Activated B cell treated with CpG ODN at 0.5 μM for 24 hours (primary cell): ENCODE data around the gene XPO5. TPM values are rescaled to one million over a fixed set of nuclear protein-coding genes. Genes with fewer than 3 reads are reported as not detected.

Source experiments
- ATAC-seq: fragments of 200-7000 bp; cut with Tn5 transposase; one replicate; pipeline ENCODE4 v1.10.0; 2021; ENCODE audit warnings: low read depth, mild to moderate bottlenecking, moderate library complexity
- CTCF ChIA-PET: fragments of 350-600 bp; sonication (Branson Sonifier 250); formaldehyde crosslinking; loops from one replicate; lab custom pipeline; 2021; ENCODE audit warnings: antibody characterized with exemption; lab: Charles Lee
- POLR2A ChIA-PET: fragments of 350-600 bp; sonication (Branson Sonifier 250); formaldehyde crosslinking; loops from one replicate; lab custom pipeline; 2021; ENCODE audit warnings: antibody characterized with exemption; lab: Charles Lee
- DNase-seq: peaks from one replicate; pipeline ENCODE4 v3.0.0; 2022
- H3K27ac Mint-ChIP-seq: one replicate; pipeline ENCODE4 v1.8.0; 2020; ENCODE audit warnings: mixed read lengths
- H3K27me3 Mint-ChIP-seq: one replicate; pipeline ENCODE4 v1.8.0; 2021; ENCODE audit warnings: mixed read lengths
- H3K36me3 Mint-ChIP-seq: one replicate; pipeline ENCODE4 v1.8.0; 2021; ENCODE audit warnings: low read depth, mixed read lengths
- H3K4me1 Mint-ChIP-seq: one replicate; pipeline ENCODE4 v1.8.0; 2021; ENCODE audit warnings: mixed read lengths
- H3K4me3 Mint-ChIP-seq: one replicate; pipeline ENCODE4 v1.8.0; 2020; ENCODE audit warnings: mild to moderate bottlenecking, mixed read lengths
- H3K9me3 Mint-ChIP-seq: one replicate; pipeline ENCODE4 v1.8.0; 2020; ENCODE audit warnings: mixed read lengths
- intact Hi-C: fragments of 100-400 bp; cut with micrococcal nuclease; formaldehyde crosslinking; loops from one replicate; pipeline ENCODE4 v1.15.1; 2024
- total RNA-seq: library from RNA; stranded (reverse); gene quantifications from 2 replicates; pipeline ENCODE4 v1.2.3, GENCODE V29; 2022
- TF ChIP-seq, protein P1 (sequence below): fragments of 200-600 bp; IDR thresholded peaks from one replicate; pipeline ENCODE4 v1.8.0; 2022; ENCODE audit warnings: antibody characterized with exemption, mild to moderate bottlenecking

The XPO5 gene
- total RNA-seq, 1 donor from 2014 or later: 59.4 TPM

GRCh38 chr6:43489277-43490072, 86.4 kb downstream of the XPO5 start:
- H3K27ac Mint-ChIP-seq: no peak overlapping the region
- intact Hi-C loops: no loop called here
- no peak overlapping the region for H3K4me3 Mint-ChIP-seq
- DNase-seq: no peak
- CTCF ChIA-PET: interaction anchor here (0.9 to 2.0 kb wide), 2 partner anchors 14 to 17 kb away, joined by 3 to 7 read pairs; no protein-coding TSS in a partner anchor
- no peak for ATAC-seq
- TF ChIP-seq, protein P1, sequence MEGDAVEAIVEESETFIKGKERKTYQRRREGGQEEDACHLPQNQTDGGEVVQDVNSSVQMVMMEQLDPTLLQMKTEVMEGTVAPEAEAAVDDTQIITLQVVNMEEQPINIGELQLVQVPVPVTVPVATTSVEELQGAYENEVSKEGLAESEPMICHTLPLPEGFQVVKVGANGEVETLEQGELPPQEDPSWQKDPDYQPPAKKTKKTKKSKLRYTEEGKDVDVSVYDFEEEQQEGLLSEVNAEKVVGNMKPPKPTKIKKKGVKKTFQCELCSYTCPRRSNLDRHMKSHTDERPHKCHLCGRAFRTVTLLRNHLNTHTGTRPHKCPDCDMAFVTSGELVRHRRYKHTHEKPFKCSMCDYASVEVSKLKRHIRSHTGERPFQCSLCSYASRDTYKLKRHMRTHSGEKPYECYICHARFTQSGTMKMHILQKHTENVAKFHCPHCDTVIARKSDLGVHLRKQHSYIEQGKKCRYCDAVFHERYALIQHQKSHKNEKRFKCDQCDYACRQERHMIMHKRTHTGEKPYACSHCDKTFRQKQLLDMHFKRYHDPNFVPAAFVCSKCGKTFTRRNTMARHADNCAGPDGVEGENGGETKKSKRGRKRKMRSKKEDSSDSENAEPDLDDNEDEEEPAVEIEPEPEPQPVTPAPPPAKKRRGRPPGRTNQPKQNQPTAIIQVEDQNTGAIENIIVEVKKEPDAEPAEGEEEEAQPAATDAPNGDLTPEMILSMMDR: no peak
- H3K9me3 Mint-ChIP-seq: no peaks in the 10 kb centered on the region
- peaks cover 2% of the 10 kb centered on the region for H3K4me1 Mint-ChIP-seq
- H3K27me3 Mint-ChIP-seq: no peaks in the 10 kb centered on the region
- POLR2A ChIA-PET: interaction anchor here (1.9 kb wide), 1 partner anchor 12 kb away, joined by 5 read pairs; the partner anchor contains the start of gene TJAP1
- H3K36me3 Mint-ChIP-seq: peaks cover 46% of the 10 kb centered on the region

DNA sequence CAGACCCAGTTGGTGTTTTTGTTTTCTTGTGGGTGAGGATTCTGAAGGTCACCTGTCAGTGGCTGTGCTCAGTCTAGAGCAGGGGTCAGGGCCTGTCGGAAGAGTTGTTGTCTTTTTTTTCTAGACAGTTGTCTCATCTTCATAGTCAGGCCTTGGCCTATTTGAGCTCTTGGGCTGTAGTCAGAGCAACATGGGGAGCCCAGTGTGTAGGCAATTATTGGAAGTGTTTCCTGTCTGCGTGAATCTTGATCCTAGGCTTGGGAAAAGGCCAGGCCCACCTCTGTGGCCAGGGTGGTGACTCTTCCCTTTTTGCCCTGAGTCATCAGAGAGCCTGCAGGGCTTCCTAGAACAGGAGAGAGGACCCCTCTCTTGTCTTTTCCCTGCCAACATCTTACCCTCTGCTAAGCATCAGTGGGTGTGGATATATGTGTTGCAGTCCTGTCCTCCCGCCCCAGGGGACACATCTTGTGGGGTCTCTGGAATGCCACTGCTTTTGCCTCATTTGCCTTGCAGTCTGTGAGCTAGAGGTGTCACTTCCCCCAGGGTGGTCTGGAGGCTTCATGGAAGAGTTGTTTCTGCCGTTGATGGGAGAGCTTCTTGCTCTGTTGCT, 87.1 kb downstream of the XPO5 start:
- Mint-ChIP-seq H3K4me3 (no peak overlapping the region), H3K36me3 (peaks cover 43% of the 10 kb centered on the region), H3K27me3 (no peaks in the 10 kb centered on the region), H3K27ac (no peak overlapping the region), H3K9me3 (no peaks in the 10 kb centered on the region), H3K4me1 (no peaks in the 10 kb centered on the region)
- ChIA-PET POLR2A (interaction anchor here (1.9 kb wide), 1 partner anchor 12 kb away, joined by 5 read pairs; the partner anchor contains the start of gene TJAP1), CTCF (interaction anchor here (0.9 to 2.0 kb wide), 2 partner anchors 14 to 18 kb away, joined by 3 to 7 read pairs; no protein-coding TSS in a partner anchor)
- intact Hi-C loops: no loop called here
- TF ChIP-seq, protein P1: no peak
- DNase-seq (no peak), ATAC-seq (no peak)

GRCh38 chr6:43481591-43482236, 94.1 kb downstream of the XPO5 start:
- no peak for ATAC-seq
- CTCF ChIA-PET: no interaction called here
- Mint-ChIP-seq H3K4me1 (peaks cover 41% of the 10 kb centered on the region), H3K27ac (no peak overlapping the region), H3K9me3 (no peaks in the 10 kb centered on the region), H3K27me3 (no peaks in the 10 kb centered on the region), H3K36me3 (peaks cover 28% of the 10 kb centered on the region), H3K4me3 (no peak overlapping the region)
- TF ChIP-seq, protein P1: no peak
- DNase-seq: no peak
- POLR2A ChIA-PET: interaction anchor here (0.6 kb wide), 1 partner anchor 290 kb away, joined by 4 read pairs; no protein-coding TSS in a partner anchor
- intact Hi-C loops: no loop called here

DNA sequence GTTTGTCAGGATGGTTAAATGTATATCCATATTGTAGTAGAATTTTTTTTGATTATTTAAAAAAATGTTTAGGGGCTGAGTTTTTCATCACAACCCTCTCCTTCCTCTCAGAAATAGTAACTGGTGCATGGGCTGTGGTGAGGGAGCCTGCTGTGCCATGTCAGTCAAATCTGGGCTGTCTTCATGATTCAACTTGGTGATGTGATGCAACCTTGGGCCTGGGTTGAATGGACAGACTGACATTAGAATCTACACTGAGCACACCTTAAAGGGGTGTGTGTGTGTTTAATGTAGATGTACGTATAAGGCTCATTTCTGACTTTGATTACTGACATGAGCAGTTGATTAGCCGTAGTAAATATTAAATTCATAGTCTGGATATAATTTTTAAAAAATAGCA, 94.8 kb downstream of the XPO5 start:
- CTCF ChIA-PET: no interaction called here
- no peak overlapping the region for H3K27ac Mint-ChIP-seq

More for the DNA sequence above, 94.8 kb downstream of the XPO5 start:
- intact Hi-C loops: no loop called here
- ATAC-seq (no peak), DNase-seq (no peak)
- TF ChIP-seq, protein P1: no peak
- Mint-ChIP-seq H3K36me3 (peaks cover 26% of the 10 kb centered on the region), H3K27me3 (no peaks in the 10 kb centered on the region), H3K4me1 (peaks cover 44% of the 10 kb centered on the region), H3K9me3 (no peaks in the 10 kb centered on the region), H3K4me3 (no peak overlapping the region)
- POLR2A ChIA-PET: no interaction called here
